ENCODE results near the gene CCNL1. TPM values are rescaled to one million over a fixed set of nuclear protein-coding genes. Genes with fewer than 3 reads are reported as not detected.

CCNL1 gene
- total RNA-seq, 4 donors from 2014 or later = 378 to 875 (median 605) TPM

- ATAC-seq (ENCODE audit: low FRiP score) = peak; percentile 63
- DNase-seq (ENCODE audit: low spot score) = no peak
- TF ChIP-seq CTCF (IDR thresholded peaks at IDR 0.05) = no peak
These were observed 37.8 kb downstream of the CCNL1 start for GRCh38 chr3:157122116-157122515.

GRCh38 chr3:157121522-157121921 is 38.4 kb downstream of the CCNL1 start:
- TF ChIP-seq CTCF (IDR thresholded peaks at IDR 0.05) = no peak
- ATAC-seq (ENCODE audit: low FRiP score) (no peak), DNase-seq (ENCODE audit: low spot score) (no peak)

- TF ChIP-seq CTCF (IDR thresholded peaks at IDR 0.05) = no peak
- no peak for ATAC-seq (ENCODE audit: low FRiP score)
- no peak for DNase-seq (ENCODE audit: low spot score)
These were observed 39.7 kb downstream of the CCNL1 start for GRCh38 chr3:157120071-157120892.

- DNase-seq (ENCODE audit: low spot score) (no peak), ATAC-seq (ENCODE audit: low FRiP score) (no peak)
- no peak for TF ChIP-seq CTCF (IDR thresholded peaks at IDR 0.05)
These were observed 40.5 kb downstream of the CCNL1 start for GRCh38 chr3:157119369-157119951.

- ATAC-seq (ENCODE audit: low FRiP score) (no peak), DNase-seq (ENCODE audit: low spot score) (no peak)
- TF ChIP-seq CTCF (IDR thresholded peaks at IDR 0.05) = no peak
These were observed 41.9 kb downstream of the CCNL1 start for GRCh38 chr3:157117875-157118654.

GRCh38 chr3:157117206-157117605 is 42.7 kb downstream of the CCNL1 start:
- no peak for DNase-seq (ENCODE audit: low spot score)
- no peak for ATAC-seq (ENCODE audit: low FRiP score)
- no peak for TF ChIP-seq CTCF (IDR thresholded peaks at IDR 0.05)

Data from omental fat pad (tissue), 4 donors.